ENCODE measurements around the gene CRB1. TPM values are rescaled to one million over a fixed set of nuclear protein-coding genes. Genes with fewer than 3 reads are reported as not detected.

CRB1 gene
- total RNA-seq, 1 experiment from 2014 or later, result not detected

DNA sequence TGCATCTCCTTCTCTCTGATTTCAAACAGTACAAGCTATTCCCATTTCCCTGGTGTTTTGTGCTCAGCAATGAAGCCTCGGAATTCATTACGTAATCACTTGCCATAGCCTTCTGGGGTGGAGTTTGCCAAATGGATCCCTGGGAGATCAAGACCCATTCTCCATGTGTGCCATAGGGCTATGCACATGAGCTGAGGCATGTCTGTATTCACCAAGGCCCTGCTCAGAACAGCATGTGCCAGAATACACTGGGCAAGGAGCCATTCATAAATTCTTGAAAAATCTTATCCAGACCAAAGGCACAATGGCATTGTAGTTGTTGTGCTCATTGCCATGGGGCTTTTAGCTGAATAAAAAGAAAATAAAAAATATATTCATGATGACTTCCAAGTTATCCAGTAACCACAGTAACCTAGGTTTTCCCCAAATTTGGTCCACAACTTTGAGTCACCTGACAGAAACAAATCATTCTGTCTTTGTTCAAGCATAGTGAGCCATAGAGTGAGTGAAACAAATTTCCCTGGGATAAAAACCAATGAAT, 53.0 kb downstream of the CRB1 start:
- DNase-seq (ENCODE audit: low read depth, low spot score), result no peak
- BruUV-seq (replicated peaks), result no TSS peak
- Histone ChIP-seq H3K4me3 (ENCODE audit: low read depth in 2 of 2, low read length in 2 of 2) (no peak overlapping the region), H3K27ac (ENCODE audit: low read length) (no peak overlapping the region), H3K9me3 (ENCODE audit: control insufficient read depth, insufficient read depth, low read depth, low read length) (no peaks in the 10 kb centered on the region), H3K27me3 (ENCODE audit: control insufficient read depth, insufficient read depth, low read length) (no peaks in the 10 kb centered on the region), H3K36me3 (ENCODE audit: control insufficient read depth, insufficient read depth, low read length) (no peaks in the 10 kb centered on the region), H3K4me1 (ENCODE audit: control insufficient read depth, insufficient read depth, low read length) (no peaks in the 10 kb centered on the region)
- CTCF ChIA-PET, result no interaction called here
- POLR2A ChIA-PET, result no interaction called here
- ATAC-seq, result no peak
- TF ChIP-seq, protein P1, sequence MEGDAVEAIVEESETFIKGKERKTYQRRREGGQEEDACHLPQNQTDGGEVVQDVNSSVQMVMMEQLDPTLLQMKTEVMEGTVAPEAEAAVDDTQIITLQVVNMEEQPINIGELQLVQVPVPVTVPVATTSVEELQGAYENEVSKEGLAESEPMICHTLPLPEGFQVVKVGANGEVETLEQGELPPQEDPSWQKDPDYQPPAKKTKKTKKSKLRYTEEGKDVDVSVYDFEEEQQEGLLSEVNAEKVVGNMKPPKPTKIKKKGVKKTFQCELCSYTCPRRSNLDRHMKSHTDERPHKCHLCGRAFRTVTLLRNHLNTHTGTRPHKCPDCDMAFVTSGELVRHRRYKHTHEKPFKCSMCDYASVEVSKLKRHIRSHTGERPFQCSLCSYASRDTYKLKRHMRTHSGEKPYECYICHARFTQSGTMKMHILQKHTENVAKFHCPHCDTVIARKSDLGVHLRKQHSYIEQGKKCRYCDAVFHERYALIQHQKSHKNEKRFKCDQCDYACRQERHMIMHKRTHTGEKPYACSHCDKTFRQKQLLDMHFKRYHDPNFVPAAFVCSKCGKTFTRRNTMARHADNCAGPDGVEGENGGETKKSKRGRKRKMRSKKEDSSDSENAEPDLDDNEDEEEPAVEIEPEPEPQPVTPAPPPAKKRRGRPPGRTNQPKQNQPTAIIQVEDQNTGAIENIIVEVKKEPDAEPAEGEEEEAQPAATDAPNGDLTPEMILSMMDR (IDR thresholded peaks at IDR 0.05), result no peak
- TF ChIP-seq SIN3A (IDR thresholded peaks at IDR 0.05; ENCODE audit: borderline replicate concordance, insufficient read depth, low read depth, low read length) (no peak), POLR2AphosphoS5 (IDR thresholded peaks at IDR 0.05; ENCODE audit: low read depth, low read length) (no peak), TCF7L2 (IDR thresholded peaks at IDR 0.05; ENCODE audit: low read depth, low read length) (no peak)
- TF ChIP-seq, protein P2, sequence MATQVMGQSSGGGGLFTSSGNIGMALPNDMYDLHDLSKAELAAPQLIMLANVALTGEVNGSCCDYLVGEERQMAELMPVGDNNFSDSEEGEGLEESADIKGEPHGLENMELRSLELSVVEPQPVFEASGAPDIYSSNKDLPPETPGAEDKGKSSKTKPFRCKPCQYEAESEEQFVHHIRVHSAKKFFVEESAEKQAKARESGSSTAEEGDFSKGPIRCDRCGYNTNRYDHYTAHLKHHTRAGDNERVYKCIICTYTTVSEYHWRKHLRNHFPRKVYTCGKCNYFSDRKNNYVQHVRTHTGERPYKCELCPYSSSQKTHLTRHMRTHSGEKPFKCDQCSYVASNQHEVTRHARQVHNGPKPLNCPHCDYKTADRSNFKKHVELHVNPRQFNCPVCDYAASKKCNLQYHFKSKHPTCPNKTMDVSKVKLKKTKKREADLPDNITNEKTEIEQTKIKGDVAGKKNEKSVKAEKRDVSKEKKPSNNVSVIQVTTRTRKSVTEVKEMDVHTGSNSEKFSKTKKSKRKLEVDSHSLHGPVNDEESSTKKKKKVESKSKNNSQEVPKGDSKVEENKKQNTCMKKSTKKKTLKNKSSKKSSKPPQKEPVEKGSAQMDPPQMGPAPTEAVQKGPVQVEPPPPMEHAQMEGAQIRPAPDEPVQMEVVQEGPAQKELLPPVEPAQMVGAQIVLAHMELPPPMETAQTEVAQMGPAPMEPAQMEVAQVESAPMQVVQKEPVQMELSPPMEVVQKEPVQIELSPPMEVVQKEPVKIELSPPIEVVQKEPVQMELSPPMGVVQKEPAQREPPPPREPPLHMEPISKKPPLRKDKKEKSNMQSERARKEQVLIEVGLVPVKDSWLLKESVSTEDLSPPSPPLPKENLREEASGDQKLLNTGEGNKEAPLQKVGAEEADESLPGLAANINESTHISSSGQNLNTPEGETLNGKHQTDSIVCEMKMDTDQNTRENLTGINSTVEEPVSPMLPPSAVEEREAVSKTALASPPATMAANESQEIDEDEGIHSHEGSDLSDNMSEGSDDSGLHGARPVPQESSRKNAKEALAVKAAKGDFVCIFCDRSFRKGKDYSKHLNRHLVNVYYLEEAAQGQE (IDR thresholded peaks at IDR 0.05; ENCODE audit: insufficient read depth in 1 of 2, low read depth in 2 of 2, low read length in 1 of 2), result no peak
- intact Hi-C loops (cut with micrococcal nuclease; ENCODE audit: unreplicated experiment) (no loop called here), in situ Hi-C loops (cut with HindIII; ENCODE audit: low pct_unique_long_range_greater_than_20kb, low sequenced_read_pairs) (no loop called here)

DNA sequence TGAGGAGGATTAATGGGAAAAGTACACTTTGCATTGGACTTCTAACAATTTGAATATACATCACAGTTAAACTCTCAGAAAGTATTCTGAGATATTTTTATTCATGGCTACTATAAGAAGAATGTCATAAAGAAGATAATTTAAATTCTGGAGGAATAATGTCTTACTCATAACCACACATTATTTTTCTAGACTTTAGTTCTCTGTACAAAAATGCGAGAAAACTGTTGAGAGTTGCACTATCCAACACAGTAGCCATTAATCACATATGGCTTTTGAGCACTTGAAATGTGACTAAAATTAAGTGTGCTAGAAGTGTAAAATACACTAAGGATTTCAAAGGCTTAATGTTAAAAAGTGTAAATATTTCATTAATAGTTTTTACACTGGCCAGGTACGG, 53.8 kb downstream of the CRB1 start:
- intact Hi-C loops (cut with micrococcal nuclease; ENCODE audit: unreplicated experiment), result no loop called here
- no peaks in the 10 kb centered on the region for H3K9me3 ChIP-seq (ENCODE audit: control insufficient read depth, insufficient read depth, low read depth, low read length)
- H3K27ac ChIP-seq (ENCODE audit: low read length), result no peak overlapping the region
- no peak for ATAC-seq
- no peak for DNase-seq (ENCODE audit: low read depth, low spot score)
- ChIA-PET CTCF (no interaction called here), POLR2A (no interaction called here)
- no TSS peak for BruUV-seq (replicated peaks)
- H3K36me3 ChIP-seq (ENCODE audit: control insufficient read depth, insufficient read depth, low read length), result no peaks in the 10 kb centered on the region
- in situ Hi-C loops (cut with HindIII; ENCODE audit: low pct_unique_long_range_greater_than_20kb, low sequenced_read_pairs), result no loop called here
- no peaks in the 10 kb centered on the region for H3K4me1 ChIP-seq (ENCODE audit: control insufficient read depth, insufficient read depth, low read length)
- H3K27me3 ChIP-seq (ENCODE audit: control insufficient read depth, insufficient read depth, low read length), result no peaks in the 10 kb centered on the region
- H3K4me3 ChIP-seq (ENCODE audit: low read depth in 2 of 2, low read length in 2 of 2), result no peak overlapping the region
- TF ChIP-seq TCF7L2 (IDR thresholded peaks at IDR 0.05; ENCODE audit: low read depth, low read length), result no peak
- TF ChIP-seq, protein P1 (IDR thresholded peaks at IDR 0.05), result no peak
- no peak for TF ChIP-seq POLR2AphosphoS5 (IDR thresholded peaks at IDR 0.05; ENCODE audit: low read depth, low read length)
- TF ChIP-seq, protein P2 (IDR thresholded peaks at IDR 0.05; ENCODE audit: insufficient read depth in 1 of 2, low read depth in 2 of 2, low read length in 1 of 2), result no peak
- TF ChIP-seq SIN3A (IDR thresholded peaks at IDR 0.05; ENCODE audit: borderline replicate concordance, insufficient read depth, low read depth, low read length), result no peak

All from Panc1 (cell line).